ENCODE results near the gene ANGPT4.

ANGPT4 gene

GRCh38 chr20:822651-823573 lies 93.2 kb downstream of the ANGPT4 start:
- DNase-seq, result no peak

GRCh38 chr20:821731-822065 lies 94.4 kb downstream of the ANGPT4 start:
- DNase-seq, result no peak

GRCh38 chr20:821046-821730 lies 94.9 kb downstream of the ANGPT4 start:
- no peak for DNase-seq

- no peak for DNase-seq
These were observed 95.7 kb downstream of the ANGPT4 start for GRCh38 chr20:820323-820953.

Measured in activated CD8-positive, alpha-beta memory T cell treated with anti-CD3 and anti-CD28 coated beads, Interleukin-2, amount 50 U/mL, for 4 hours (primary cell).